ENCODE measurements around the gene RBM38.

Gene RBM38

DNA sequence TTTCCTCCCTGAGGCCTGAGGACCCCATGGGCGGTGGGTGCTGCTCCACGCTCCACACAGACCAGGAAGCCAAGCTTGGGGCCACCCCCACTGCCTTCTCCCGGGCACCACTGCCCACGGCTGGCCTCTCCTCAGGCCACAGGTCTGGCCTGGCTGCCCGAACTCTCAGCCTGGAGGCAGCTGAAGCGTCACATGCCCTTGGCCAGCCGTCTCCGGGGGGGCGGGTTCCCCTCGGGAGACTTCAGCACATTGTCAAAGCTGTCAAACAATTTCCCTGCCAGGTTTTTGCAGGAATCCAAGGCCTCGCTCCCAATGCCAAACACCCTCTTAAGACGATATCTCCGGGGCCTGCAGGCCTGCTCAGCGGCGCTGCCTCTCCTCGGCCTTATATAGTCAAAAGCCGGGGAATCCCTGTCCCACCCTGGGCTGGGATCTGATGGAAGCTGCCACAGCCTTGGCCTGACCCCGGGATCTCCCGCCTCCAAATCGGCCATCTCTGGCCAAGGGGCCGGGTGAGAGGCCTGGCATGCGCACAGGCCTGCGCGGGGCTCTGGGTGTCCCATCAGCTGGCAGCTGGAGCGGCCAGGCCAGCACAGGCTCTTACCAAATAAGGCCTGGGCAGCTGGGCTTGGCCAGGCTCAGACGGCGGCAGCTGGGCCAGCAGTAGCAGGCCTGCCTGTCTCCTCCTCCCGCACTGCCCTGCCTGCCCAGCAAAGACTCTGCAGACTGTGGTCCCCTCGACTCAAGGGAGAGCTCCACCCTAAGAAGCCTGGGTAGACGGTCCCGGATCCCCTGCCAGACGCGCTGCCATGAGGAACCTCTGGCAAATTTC lies 49.7 kb downstream of the RBM38 start:
- Histone ChIP-seq H3K4me1 (ENCODE audit: control insufficient read depth, insufficient read depth, low read length) (no peaks in the 10 kb centered on the region), H3K27ac (ENCODE audit: extremely low read depth, low read depth, low read length) (no peak overlapping the region), H3K4me3 (ENCODE audit: low read depth, low read length) (no peak overlapping the region), H3K36me3 (ENCODE audit: control insufficient read depth in 2 of 2, insufficient read depth in 1 of 2, low read length in 2 of 2) (no peaks in the 10 kb centered on the region), H3K9me3 (ENCODE audit: control insufficient read depth, insufficient read depth, low read depth, low read length) (no peaks in the 10 kb centered on the region)
- CTCF ChIA-PET = interaction anchor here (0.7 kb wide), 1 partner anchor 59 kb away, joined by 3 read pairs; no protein-coding TSS in a partner anchor
- TF ChIP-seq ZNF24 (tag by site-specific recombination; IDR thresholded peaks at IDR 0.05) (no peak), ZIC2 (tag by site-specific recombination; IDR thresholded peaks at IDR 0.05) (peak; percentile 16; the same call in 1 of the 2 replicates), ZBTB8A (tag by site-specific recombination; IDR thresholded peaks at IDR 0.05) (no peak), GLIS2 (tag by site-specific recombination; IDR thresholded peaks at IDR 0.05) (peak; percentile 26; the same call in 1 of the 2 replicates)
- TF ChIP-seq, protein P1, sequence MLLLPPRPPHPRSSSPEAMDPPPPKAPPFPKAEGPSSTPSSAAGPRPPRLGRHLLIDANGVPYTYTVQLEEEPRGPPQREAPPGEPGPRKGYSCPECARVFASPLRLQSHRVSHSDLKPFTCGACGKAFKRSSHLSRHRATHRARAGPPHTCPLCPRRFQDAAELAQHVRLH (tag by site-specific recombination; IDR thresholded peaks at IDR 0.05) = no peak
- TF ChIP-seq, protein P2, sequence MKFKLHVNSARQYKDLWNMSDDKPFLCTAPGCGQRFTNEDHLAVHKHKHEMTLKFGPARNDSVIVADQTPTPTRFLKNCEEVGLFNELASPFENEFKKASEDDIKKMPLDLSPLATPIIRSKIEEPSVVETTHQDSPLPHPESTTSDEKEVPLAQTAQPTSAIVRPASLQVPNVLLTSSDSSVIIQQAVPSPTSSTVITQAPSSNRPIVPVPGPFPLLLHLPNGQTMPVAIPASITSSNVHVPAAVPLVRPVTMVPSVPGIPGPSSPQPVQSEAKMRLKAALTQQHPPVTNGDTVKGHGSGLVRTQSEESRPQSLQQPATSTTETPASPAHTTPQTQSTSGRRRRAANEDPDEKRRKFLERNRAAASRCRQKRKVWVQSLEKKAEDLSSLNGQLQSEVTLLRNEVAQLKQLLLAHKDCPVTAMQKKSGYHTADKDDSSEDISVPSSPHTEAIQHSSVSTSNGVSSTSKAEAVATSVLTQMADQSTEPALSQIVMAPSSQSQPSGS (tag by site-specific recombination; IDR thresholded peaks at IDR 0.05; ENCODE audit: low read depth) = no peak
- POLR2A ChIA-PET = interaction anchor here (0.5 kb wide), 1 partner anchor 1051 kb away, joined by 4 read pairs; no protein-coding TSS in a partner anchor

DNA sequence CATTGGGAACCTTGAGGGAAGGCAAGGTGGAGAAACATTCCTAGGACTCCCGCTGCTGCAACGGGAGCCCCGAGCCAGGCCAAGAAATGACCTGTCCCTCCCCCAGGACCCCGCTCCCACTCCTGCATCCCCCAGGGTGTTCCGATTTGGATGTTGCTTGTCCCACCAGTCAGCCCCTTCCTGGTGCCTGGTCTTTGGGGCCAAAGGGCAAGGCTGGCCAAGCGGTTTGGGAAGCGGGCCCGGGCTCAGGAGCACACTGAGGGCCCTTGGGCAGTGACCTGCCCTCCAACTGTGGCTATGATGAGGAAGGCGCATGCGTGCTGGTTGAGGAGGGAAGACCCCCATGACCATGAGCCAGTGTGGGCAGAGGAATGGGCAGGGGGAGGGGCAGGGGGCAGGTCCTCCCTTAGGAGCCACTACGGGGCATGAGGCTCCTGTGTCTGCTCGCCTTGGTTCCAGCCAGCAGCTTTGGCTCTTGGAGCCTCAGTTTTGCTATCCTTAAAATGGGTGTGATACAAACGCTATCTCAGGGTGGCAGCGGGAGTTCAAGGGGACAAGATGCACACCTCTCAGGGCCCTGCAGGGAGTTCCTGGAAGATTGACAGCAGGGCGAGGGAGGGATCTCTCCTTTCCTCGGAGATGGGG lies 50.4 kb downstream of the RBM38 start:
- POLR2A ChIA-PET = no interaction called here
- H3K27ac ChIP-seq (ENCODE audit: extremely low read depth, low read depth, low read length) = no peak overlapping the region
- H3K4me1 ChIP-seq (ENCODE audit: control insufficient read depth, insufficient read depth, low read length) = no peaks in the 10 kb centered on the region
- TF ChIP-seq ZNF658 (tag by site-specific recombination; IDR thresholded peaks at IDR 0.05) (no peak), ZNF266 (tag by site-specific recombination; IDR thresholded peaks at IDR 0.05; ENCODE audit: low read depth) (no peak), ZNF341 (tag by site-specific recombination; IDR thresholded peaks at IDR 0.05; ENCODE audit: low read depth) (no peak), ZNF248 (tag by site-specific recombination; IDR thresholded peaks at IDR 0.05) (no peak), ZNF473 (tag by site-specific recombination; IDR thresholded peaks at IDR 0.05) (no peak), OVOL3 (tag by site-specific recombination; IDR thresholded peaks at IDR 0.05) (no peak), ZNF366 (tag by site-specific recombination; conservative IDR thresholded peaks at IDR 0.05) (no peak), ZNF423 (tag by site-specific recombination; IDR thresholded peaks at IDR 0.05) (no peak), BCL11A (tag by site-specific recombination; IDR thresholded peaks at IDR 0.05; ENCODE audit: low read depth) (no peak), GLI2 (tag by site-specific recombination; IDR thresholded peaks at IDR 0.05; ENCODE audit: borderline replicate concordance, low read depth) (no peak), KLF7 (tag by site-specific recombination; IDR thresholded peaks at IDR 0.05; ENCODE audit: borderline replicate concordance) (no peak)
- TF ChIP-seq, protein P3, sequence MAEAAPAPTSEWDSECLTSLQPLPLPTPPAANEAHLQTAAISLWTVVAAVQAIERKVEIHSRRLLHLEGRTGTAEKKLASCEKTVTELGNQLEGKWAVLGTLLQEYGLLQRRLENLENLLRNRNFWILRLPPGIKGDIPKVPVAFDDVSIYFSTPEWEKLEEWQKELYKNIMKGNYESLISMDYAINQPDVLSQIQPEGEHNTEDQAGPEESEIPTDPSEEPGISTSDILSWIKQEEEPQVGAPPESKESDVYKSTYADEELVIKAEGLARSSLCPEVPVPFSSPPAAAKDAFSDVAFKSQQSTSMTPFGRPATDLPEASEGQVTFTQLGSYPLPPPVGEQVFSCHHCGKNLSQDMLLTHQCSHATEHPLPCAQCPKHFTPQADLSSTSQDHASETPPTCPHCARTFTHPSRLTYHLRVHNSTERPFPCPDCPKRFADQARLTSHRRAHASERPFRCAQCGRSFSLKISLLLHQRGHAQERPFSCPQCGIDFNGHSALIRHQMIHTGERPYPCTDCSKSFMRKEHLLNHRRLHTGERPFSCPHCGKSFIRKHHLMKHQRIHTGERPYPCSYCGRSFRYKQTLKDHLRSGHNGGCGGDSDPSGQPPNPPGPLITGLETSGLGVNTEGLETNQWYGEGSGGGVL (tag by site-specific recombination; IDR thresholded peaks at IDR 0.05) = no peak
- CTCF ChIA-PET = interaction anchor here (0.7 kb wide), 1 partner anchor 60 kb away, joined by 3 read pairs; no protein-coding TSS in a partner anchor
- no peaks in the 10 kb centered on the region for H3K9me3 ChIP-seq (ENCODE audit: control insufficient read depth, insufficient read depth, low read depth, low read length)
- H3K36me3 ChIP-seq (ENCODE audit: control insufficient read depth in 2 of 2, insufficient read depth in 1 of 2, low read length in 2 of 2) = no peaks in the 10 kb centered on the region
- no peak overlapping the region for H3K4me3 ChIP-seq (ENCODE audit: low read depth, low read length)
